ENCODE measurements around the gene FAHD2A.
"Not testable (repeated sequence)": the region's sequence is repeated elsewhere in the genome, so short reads cannot be mapped to it uniquely, and the experiment has no call there.

The FAHD2A gene

GRCh38 chr2:95402370-95403203, at the start of gene FAHD2A:
TSS of gene FAHD2A (plus strand) at chr2:95402708. CDS start at chr2:95405559, 2,851 bp downstream.
- peak; percentile 63 for DNase-seq (ENCODE audit: low read depth)

- no peak for DNase-seq (ENCODE audit: low read depth)
Observed at GRCh38 chr2:95353055-95353575, 49.4 kb upstream of the FAHD2A start.

GRCh38 chr2:95353613-95354468, 48.7 kb upstream of the FAHD2A start:
- no peak for DNase-seq (ENCODE audit: low read depth)

GRCh38 chr2:95354469-95354901, 48.0 kb upstream of the FAHD2A start:
- no peak for DNase-seq (ENCODE audit: low read depth)

- no peak for DNase-seq (ENCODE audit: low read depth)
Observed at GRCh38 chr2:95354925-95355324, 47.6 kb upstream of the FAHD2A start.

- DNase-seq (ENCODE audit: low read depth), result not testable (repeated sequence)
Observed at GRCh38 chr2:95355486-95355885, 47.0 kb upstream of the FAHD2A start.

- no peak for DNase-seq (ENCODE audit: low read depth)
Observed at GRCh38 chr2:95356821-95357700, 45.4 kb upstream of the FAHD2A start.

GRCh38 chr2:95357717-95358280, 44.7 kb upstream of the FAHD2A start:
- no peak for DNase-seq (ENCODE audit: low read depth)

GRCh38 chr2:95359031-95359430, 43.5 kb upstream of the FAHD2A start:
- DNase-seq (ENCODE audit: low read depth), result peak; percentile 10

- no peak for DNase-seq (ENCODE audit: low read depth)
Observed at GRCh38 chr2:95359501-95359930, 43.0 kb upstream of the FAHD2A start.

GRCh38 chr2:95361216-95361980, 41.1 kb upstream of the FAHD2A start:
- no peak for DNase-seq (ENCODE audit: low read depth)

- DNase-seq (ENCODE audit: low read depth), result no peak
Observed at GRCh38 chr2:95362486-95362885, 40.0 kb upstream of the FAHD2A start.

GRCh38 chr2:95366514-95366913, 36.0 kb upstream of the FAHD2A start:
- DNase-seq (ENCODE audit: low read depth), result no peak

GRCh38 chr2:95372216-95372829, 30.2 kb upstream of the FAHD2A start:
- DNase-seq (ENCODE audit: low read depth), result no peak

- no peak for DNase-seq (ENCODE audit: low read depth)
Observed at GRCh38 chr2:95372845-95373244, 29.7 kb upstream of the FAHD2A start.

GRCh38 chr2:95374029-95374428, 28.5 kb upstream of the FAHD2A start:
- no peak for DNase-seq (ENCODE audit: low read depth)

GRCh38 chr2:95374451-95374920, 28.0 kb upstream of the FAHD2A start:
- no peak for DNase-seq (ENCODE audit: low read depth)

- no peak for DNase-seq (ENCODE audit: low read depth)
Observed at GRCh38 chr2:95374921-95375471, 27.5 kb upstream of the FAHD2A start.

GRCh38 chr2:95375532-95376150, 26.9 kb upstream of the FAHD2A start:
- DNase-seq (ENCODE audit: low read depth), result no peak

Measured in fibroblast of the conjunctiva (primary cell).